ENCODE measurements around the gene TUT4.
"Not testable (repeated sequence)": the region's sequence is repeated elsewhere in the genome, so short reads cannot be mapped to it uniquely, and the experiment has no call there.

The TUT4 gene

DNA sequence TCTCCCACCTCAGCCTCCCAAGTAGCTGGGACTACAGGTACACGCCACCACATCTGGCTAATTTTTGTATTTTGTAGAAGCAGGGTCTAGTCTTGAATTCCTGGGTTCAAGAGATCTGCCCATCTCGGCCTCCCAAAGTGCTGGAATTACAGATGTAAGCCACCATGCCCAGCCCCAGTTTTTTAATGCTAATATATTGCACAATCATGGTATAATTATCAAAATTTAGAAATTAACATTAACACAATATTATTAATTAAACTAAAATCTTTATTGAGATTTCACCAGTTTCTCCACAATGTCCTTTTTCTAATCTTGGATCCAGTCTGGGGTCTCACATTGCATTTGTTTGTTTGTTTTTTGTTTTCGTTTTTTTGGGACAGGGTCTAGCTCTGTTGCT lies 27.4 kb upstream of the TUT4 start:
- Histone ChIP-seq H3K18ac (ENCODE audit: low read length) (no peak overlapping the region), H3K27me3 (ENCODE audit: control insufficient read depth in 3 of 3, insufficient read depth in 3 of 3, low read depth in 1 of 3, low read length in 3 of 3) (no peaks in the 10 kb centered on the region), H2BK12ac (ENCODE audit: low read length) (no peak overlapping the region), H4K91ac (ENCODE audit: low read depth, low read length, poor library complexity) (no peak overlapping the region), H2BK15ac (ENCODE audit: low read length) (no peak overlapping the region), H2AK5ac (ENCODE audit: low read depth, low read length) (no peak overlapping the region), H3K23ac (ENCODE audit: low read depth, low read length, poor library complexity) (no peak overlapping the region), H3K4me2 (ENCODE audit: insufficient read depth, low read length, poor library complexity, severe bottlenecking) (no peak overlapping the region), H3K4me1 (ENCODE audit: control insufficient read depth in 2 of 2, insufficient read depth in 1 of 2, low read depth in 1 of 2, low read length in 2 of 2) (peaks cover 3 to 5% of the 10 kb centered on the region in 2 donors), H3K14ac (ENCODE audit: low read length) (no peak overlapping the region), H3K4ac (ENCODE audit: low read length) (no peak overlapping the region), H3K9ac (ENCODE audit: low read depth, low read length, poor library complexity) (no peak overlapping the region), H3K79me1 (ENCODE audit: low read depth, low read length) (no peaks in the 10 kb centered on the region), H3K4me3 (ENCODE audit: low read length in 2 of 2) (no peak overlapping the region), H3K27ac (replicated peaks; ENCODE audit: low read length) (no peak overlapping the region), H2BK120ac (ENCODE audit: low read depth, low read length) (no peak overlapping the region), H2BK5ac (ENCODE audit: low read length) (no peak overlapping the region), H3K9me3 (replicated peaks in 1 of 2; ENCODE audit: control insufficient read depth in 2 of 2, insufficient read depth in 1 of 2, low read depth in 1 of 2, low read length in 2 of 2) (no peaks in the 10 kb centered on the region), H3K36me3 (replicated peaks in 1 of 2; ENCODE audit: control insufficient read depth in 2 of 2, insufficient read depth in 2 of 2, low read length in 2 of 2) (no peaks in the 10 kb centered on the region), H2AFZ (ENCODE audit: low read length) (no peak overlapping the region), H4K8ac (ENCODE audit: low read depth, low read length) (no peak overlapping the region)
- DNase-seq (ENCODE audit: low spot score): no peak
- no CpG with 5 or more reads among the region's 3 CpGs for WGBS, 2 donors (ENCODE audit: extremely low coverage in 2 of 2, insufficient read length in 2 of 2, insufficient replicate concordance in 1 of 2)

DNA sequence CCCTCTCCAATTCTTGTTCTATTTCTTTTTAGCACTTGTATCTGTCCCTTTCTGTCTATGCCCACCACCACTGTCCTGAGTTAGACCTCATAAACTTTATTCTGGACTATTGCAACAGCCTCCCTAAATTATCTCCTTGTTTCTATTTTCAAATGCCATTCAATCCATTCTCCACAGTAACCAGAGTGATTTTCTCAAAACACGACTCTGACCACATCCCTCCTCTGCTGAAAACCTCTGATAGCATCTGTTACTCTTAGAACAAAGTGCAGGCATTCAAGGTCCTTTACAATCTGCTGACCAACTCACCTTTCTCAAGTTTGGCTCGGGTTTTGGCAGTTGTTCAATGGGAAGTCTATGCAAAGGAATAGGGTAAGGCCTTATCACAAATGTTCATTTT lies 26.5 kb upstream of the TUT4 start:
- Histone ChIP-seq H3K4me2 (ENCODE audit: insufficient read depth, low read length, poor library complexity, severe bottlenecking) (no peak overlapping the region), H3K4ac (ENCODE audit: low read length) (no peak overlapping the region), H4K91ac (ENCODE audit: low read depth, low read length, poor library complexity) (no peak overlapping the region), H3K23ac (ENCODE audit: low read depth, low read length, poor library complexity) (no peak overlapping the region), H3K18ac (ENCODE audit: low read length) (no peak overlapping the region), H2BK15ac (ENCODE audit: low read length) (no peak overlapping the region), H3K9me3 (replicated peaks in 1 of 2; ENCODE audit: control insufficient read depth in 2 of 2, insufficient read depth in 1 of 2, low read depth in 1 of 2, low read length in 2 of 2) (no peaks in the 10 kb centered on the region), H3K14ac (ENCODE audit: low read length) (no peak overlapping the region), H3K4me1 (ENCODE audit: control insufficient read depth in 2 of 2, insufficient read depth in 1 of 2, low read depth in 1 of 2, low read length in 2 of 2) (peaks cover 5 to 7% of the 10 kb centered on the region in 2 donors), H2BK12ac (ENCODE audit: low read length) (no peak overlapping the region), H3K9ac (ENCODE audit: low read depth, low read length, poor library complexity) (no peak overlapping the region), H3K4me3 (ENCODE audit: low read length in 2 of 2) (no peak overlapping the region), H3K27ac (replicated peaks; ENCODE audit: low read length) (no peak overlapping the region), H3K27me3 (ENCODE audit: control insufficient read depth in 3 of 3, insufficient read depth in 3 of 3, low read depth in 1 of 3, low read length in 3 of 3) (no peaks in the 10 kb centered on the region), H2AFZ (ENCODE audit: low read length) (no peak overlapping the region), H2AK5ac (ENCODE audit: low read depth, low read length) (no peak overlapping the region), H3K79me1 (ENCODE audit: low read depth, low read length) (no peaks in the 10 kb centered on the region), H2BK120ac (ENCODE audit: low read depth, low read length) (no peak overlapping the region), H2BK5ac (ENCODE audit: low read length) (no peak overlapping the region), H4K8ac (ENCODE audit: low read depth, low read length) (no peak overlapping the region), H3K36me3 (replicated peaks in 1 of 2; ENCODE audit: control insufficient read depth in 2 of 2, insufficient read depth in 2 of 2, low read length in 2 of 2) (no peaks in the 10 kb centered on the region)
- no peak for DNase-seq (ENCODE audit: low spot score)
- WGBS, 2 donors (ENCODE audit: extremely low coverage in 2 of 2, insufficient read length in 2 of 2, insufficient replicate concordance in 1 of 2): no CpG with 5 or more reads among the region's 2 CpGs

DNA sequence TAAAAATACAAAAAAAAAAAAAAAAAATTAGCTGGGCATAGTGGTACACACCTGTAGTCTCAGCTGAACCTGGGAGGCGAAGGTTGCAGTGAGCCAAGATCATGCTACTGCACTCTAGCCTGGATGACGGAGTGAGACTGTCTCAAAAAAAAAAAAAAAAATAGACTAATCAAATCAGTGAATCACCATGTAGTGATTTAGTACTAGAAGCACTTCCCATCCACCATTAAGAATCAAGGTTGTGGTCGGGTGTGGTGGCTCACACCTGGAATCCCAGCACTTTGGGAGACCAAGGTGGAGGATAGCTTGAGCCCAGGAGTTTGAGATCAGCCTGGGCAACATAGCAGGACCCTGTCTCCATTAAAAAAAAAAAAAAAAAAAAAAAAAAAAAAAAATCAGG lies 25.2 kb upstream of the TUT4 start:
- not testable (repeated sequence) for H3K4ac ChIP-seq (ENCODE audit: low read length); H4K91ac ChIP-seq (ENCODE audit: low read depth, low read length, poor library complexity); H2BK15ac ChIP-seq (ENCODE audit: low read length); H3K79me1 ChIP-seq (ENCODE audit: low read depth, low read length); H2AFZ ChIP-seq (ENCODE audit: low read length); H4K8ac ChIP-seq (ENCODE audit: low read depth, low read length); H3K14ac ChIP-seq (ENCODE audit: low read length); H3K18ac ChIP-seq (ENCODE audit: low read length); H3K36me3 ChIP-seq (replicated peaks in 1 of 2; ENCODE audit: control insufficient read depth in 2 of 2, insufficient read depth in 2 of 2, low read length in 2 of 2); H3K4me2 ChIP-seq (ENCODE audit: insufficient read depth, low read length, poor library complexity, severe bottlenecking); H2AK5ac ChIP-seq (ENCODE audit: low read depth, low read length); H2BK12ac ChIP-seq (ENCODE audit: low read length); DNase-seq (ENCODE audit: low spot score); H2BK120ac ChIP-seq (ENCODE audit: low read depth, low read length); H3K9me3 ChIP-seq (replicated peaks in 1 of 2; ENCODE audit: control insufficient read depth in 2 of 2, insufficient read depth in 1 of 2, low read depth in 1 of 2, low read length in 2 of 2); H3K27me3 ChIP-seq (ENCODE audit: control insufficient read depth in 3 of 3, insufficient read depth in 3 of 3, low read depth in 1 of 3, low read length in 3 of 3); H2BK5ac ChIP-seq (ENCODE audit: low read length); H3K23ac ChIP-seq (ENCODE audit: low read depth, low read length, poor library complexity); H3K27ac ChIP-seq (replicated peaks; ENCODE audit: low read length); H3K9ac ChIP-seq (ENCODE audit: low read depth, low read length, poor library complexity); H3K4me3 ChIP-seq (ENCODE audit: low read length in 2 of 2); H3K4me1 ChIP-seq (ENCODE audit: control insufficient read depth in 2 of 2, insufficient read depth in 1 of 2, low read depth in 1 of 2, low read length in 2 of 2)
- WGBS, 2 donors (ENCODE audit: extremely low coverage in 2 of 2, insufficient read length in 2 of 2, insufficient replicate concordance in 1 of 2): no CpG with 5 or more reads among the region's 3 CpGs

DNA sequence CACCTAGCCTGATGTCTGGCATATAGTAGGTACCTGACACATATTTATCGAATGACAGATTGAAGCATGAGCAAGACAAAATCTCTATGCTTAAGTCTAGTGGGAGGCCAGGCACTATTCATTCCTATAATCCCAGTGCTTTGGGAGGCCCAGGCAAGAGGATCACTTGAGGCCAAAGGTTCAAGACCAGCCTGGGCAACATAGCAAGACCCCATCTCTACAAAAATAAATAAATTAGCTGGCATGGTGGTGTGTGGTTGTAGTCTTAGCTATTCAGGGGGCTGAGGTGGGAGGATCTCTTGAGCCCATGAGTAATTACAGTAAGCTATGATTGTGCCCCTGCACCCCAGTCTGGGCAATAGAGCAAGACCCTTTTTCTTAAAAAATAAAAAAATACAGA lies 23.2 kb upstream of the TUT4 start:
- Histone ChIP-seq H2BK5ac (ENCODE audit: low read length) (no peak overlapping the region), H3K18ac (ENCODE audit: low read length) (no peak overlapping the region), H3K27me3 (ENCODE audit: control insufficient read depth in 3 of 3, insufficient read depth in 3 of 3, low read depth in 1 of 3, low read length in 3 of 3) (no peaks in the 10 kb centered on the region), H3K14ac (ENCODE audit: low read length) (no peak overlapping the region), H3K9ac (ENCODE audit: low read depth, low read length, poor library complexity) (no peak overlapping the region), H2AK5ac (ENCODE audit: low read depth, low read length) (no peak overlapping the region), H4K8ac (ENCODE audit: low read depth, low read length) (no peak overlapping the region), H3K4ac (ENCODE audit: low read length) (no peak overlapping the region), H3K79me1 (ENCODE audit: low read depth, low read length) (no peaks in the 10 kb centered on the region), H3K4me3 (ENCODE audit: low read length in 2 of 2) (no peak overlapping the region), H3K4me1 (ENCODE audit: control insufficient read depth in 2 of 2, insufficient read depth in 1 of 2, low read depth in 1 of 2, low read length in 2 of 2) (peaks cover 3 to 8% of the 10 kb centered on the region in 2 donors), H2BK12ac (ENCODE audit: low read length) (no peak overlapping the region), H4K91ac (ENCODE audit: low read depth, low read length, poor library complexity) (no peak overlapping the region), H2BK120ac (ENCODE audit: low read depth, low read length) (no peak overlapping the region), H3K23ac (ENCODE audit: low read depth, low read length, poor library complexity) (no peak overlapping the region), H2AFZ (ENCODE audit: low read length) (no peak overlapping the region), H3K9me3 (replicated peaks in 1 of 2; ENCODE audit: control insufficient read depth in 2 of 2, insufficient read depth in 1 of 2, low read depth in 1 of 2, low read length in 2 of 2) (no peaks in the 10 kb centered on the region), H3K4me2 (ENCODE audit: insufficient read depth, low read length, poor library complexity, severe bottlenecking) (no peak overlapping the region), H3K36me3 (replicated peaks in 1 of 2; ENCODE audit: control insufficient read depth in 2 of 2, insufficient read depth in 2 of 2, low read length in 2 of 2) (no peaks in the 10 kb centered on the region), H3K27ac (replicated peaks; ENCODE audit: low read length) (no peak overlapping the region), H2BK15ac (ENCODE audit: low read length) (no peak overlapping the region)
- DNase-seq (ENCODE audit: low spot score): no peak
- no CpG with 5 or more reads among the region's 1 CpG for WGBS, 2 donors (ENCODE audit: extremely low coverage in 2 of 2, insufficient read length in 2 of 2, insufficient replicate concordance in 1 of 2)

Measured in neuronal stem cell (in vitro differentiated cells).